H9 (cell line): Measurements from ENCODE around the gene SECISBP2. TPM values are rescaled to one million over a fixed set of nuclear protein-coding genes. Genes with fewer than 3 reads are reported as not detected.

Experiments used
- DNase-seq: peaks from one replicate; pipeline ENCODE4 v3.0.0-alpha.2; 2017
- H2AFZ ChIP-seq: one replicate; pipeline ENCODE4 v1.6.1; 2013; ENCODE audit warnings: mild to moderate bottlenecking, low read length, control low read depth, moderate library complexity
- H2AK5ac ChIP-seq: 2 replicates; pipeline ENCODE4 v1.6.1; 2013; ENCODE audit warnings: low read length, control low read depth, mixed read lengths; ENCODE audit not compliant: insufficient read length
- H2BK120ac ChIP-seq: one replicate; pipeline ENCODE4 v1.6.1; 2013; ENCODE audit warnings: low read depth, mild to moderate bottlenecking, low read length, control low read depth, inconsistent platforms; ENCODE audit not compliant: poor library complexity, severe bottlenecking
- H2BK12ac ChIP-seq: 2 replicates; pipeline ENCODE4 v1.6.1; 2013; ENCODE audit warnings: low read length, control low read depth, mixed read lengths, low read depth; ENCODE audit not compliant: insufficient read length
- H2BK15ac ChIP-seq: 2 replicates; pipeline ENCODE4 v1.6.1; 2013; ENCODE audit warnings: low read depth, low read length, control low read depth
- H2BK20ac ChIP-seq: one replicate; pipeline ENCODE4 v1.6.1; 2013; ENCODE audit warnings: low read depth, mild to moderate bottlenecking, low read length, control low read depth, inconsistent platforms; ENCODE audit not compliant: poor library complexity, severe bottlenecking
- H2BK5ac ChIP-seq: 2 replicates; pipeline ENCODE4 v1.6.1; 2013; ENCODE audit warnings: low read length, control low read depth, mixed read lengths; ENCODE audit not compliant: insufficient read length
- H3K14ac ChIP-seq: 2 replicates; pipeline ENCODE4 v1.6.1; 2013; ENCODE audit warnings: low read length, control low read depth; ENCODE audit not compliant: insufficient read depth
- H3K18ac ChIP-seq: 2 replicates; pipeline ENCODE4 v1.6.1; 2013; ENCODE audit warnings: low read depth, mild to moderate bottlenecking, mixed read lengths, low read length, control low read depth; ENCODE audit not compliant: insufficient read length
- H3K23ac ChIP-seq: 2 replicates; pipeline ENCODE4 v1.6.1; 2013; ENCODE audit warnings: low read length, control low read depth, mixed read lengths, low read depth; ENCODE audit not compliant: insufficient read length
- H3K23me2 ChIP-seq: 2 replicates; pipeline ENCODE4 v1.6.1; 2013; ENCODE audit warnings: low read depth, mild to moderate bottlenecking, mixed read lengths, low read length, control low read depth; ENCODE audit not compliant: insufficient read length, poor library complexity, severe bottlenecking
- H3K27ac ChIP-seq: 2 replicates; pipeline ENCODE4 v1.5.1; 2013; ENCODE audit warnings: low read length, control low read depth, mixed read lengths, low read depth; ENCODE audit not compliant: insufficient read length
- H3K27me3 ChIP-seq: 2 replicates; pipeline ENCODE4 v1.6.1; 2013; ENCODE audit warnings: low read length, control low read depth, inconsistent platforms; ENCODE audit not compliant: insufficient read depth
- H3K4ac ChIP-seq: 2 replicates; pipeline ENCODE4 v1.6.1; 2013; ENCODE audit warnings: low read depth, mild to moderate bottlenecking, control low read depth, inconsistent platforms, low read length, moderate library complexity
- H3K4me1 ChIP-seq: 2 replicates; pipeline ENCODE4 v1.6.1; 2013; ENCODE audit warnings: low read length, control low read depth, inconsistent platforms; ENCODE audit not compliant: insufficient read depth
- H3K4me2 ChIP-seq: 2 replicates; pipeline ENCODE4 v1.6.1; 2013; ENCODE audit warnings: low read length, control low read depth, mixed read lengths; ENCODE audit not compliant: insufficient read length, insufficient read depth
- H3K56ac ChIP-seq: 2 replicates; pipeline ENCODE4 v1.6.1; 2013; ENCODE audit warnings: low read depth, mild to moderate bottlenecking, mixed read lengths, low read length, control low read depth; ENCODE audit not compliant: insufficient read length
- H3K79me1 ChIP-seq: 2 replicates; pipeline ENCODE4 v1.6.1; 2013; ENCODE audit warnings: low read depth, mild to moderate bottlenecking, moderate library complexity, low read length, control low read depth, inconsistent platforms; ENCODE audit not compliant: insufficient read depth, poor library complexity, severe bottlenecking
- H3K79me2 ChIP-seq: 2 replicates; pipeline ENCODE4 v1.6.1; 2013; ENCODE audit warnings: low read length, control low read depth, inconsistent platforms; ENCODE audit not compliant: insufficient read depth
- H3K9ac ChIP-seq: 2 replicates; pipeline ENCODE4 v1.6.1; 2013; ENCODE audit warnings: low read length, control low read depth, mixed read lengths; ENCODE audit not compliant: insufficient read length; ENCODE audit errors: extremely low read depth
- H3K9me3 ChIP-seq: one replicate; pipeline ENCODE4 v1.6.1; 2013; ENCODE audit warnings: low read depth, low read length, inconsistent platforms; ENCODE audit not compliant: control insufficient read depth
- H3T11ph ChIP-seq: one replicate; pipeline ENCODE4 v1.6.1; 2013; ENCODE audit warnings: mild to moderate bottlenecking, low read length, control low read depth, inconsistent platforms
- H4K20me1 ChIP-seq: one replicate; pipeline ENCODE4 v1.6.1; 2013; ENCODE audit not compliant: control insufficient read depth, insufficient read length, insufficient read depth
- H4K5ac ChIP-seq: 2 replicates; pipeline ENCODE4 v1.6.1; 2013; ENCODE audit warnings: low read depth, mild to moderate bottlenecking, mixed read lengths, low read length, control low read depth; ENCODE audit not compliant: insufficient read length
- H4K8ac ChIP-seq: replicated peaks from 2 replicates; pipeline ENCODE4 v1.6.1; 2013; ENCODE audit warnings: low read length, control low read depth, mixed read lengths, low read depth; ENCODE audit not compliant: insufficient read length
- H4K91ac ChIP-seq: 2 replicates; pipeline ENCODE4 v1.6.1; 2013; ENCODE audit warnings: low read depth, mild to moderate bottlenecking, moderate library complexity, mixed read lengths, low read length, control low read depth; ENCODE audit not compliant: insufficient read length
- H3K27ac Mint-ChIP-seq, 3 experiments: 2 replicates in 2 of 3; 3 replicates in 1 of 3; pipeline ENCODE4 v1.8.0; 2020 to 2021; ENCODE audit warnings: mixed read lengths in 3 of 3, mild to moderate bottlenecking in 1 of 3, moderate library complexity in 1 of 3
- H3K27me3 Mint-ChIP-seq: 2 replicates; pipeline ENCODE4 v1.8.0; 2021; ENCODE audit warnings: low read depth, mild to moderate bottlenecking, moderate library complexity, mixed read lengths
- H3K36me3 Mint-ChIP-seq, 3 experiments: 2 replicates in 2 of 3; 3 replicates in 1 of 3; pipeline ENCODE4 v1.8.0; 2020 to 2021; ENCODE audit warnings: low read depth in 3 of 3, mixed read lengths in 3 of 3; ENCODE audit not compliant: insufficient read depth in 1 of 3
- H3K4me1 Mint-ChIP-seq, 2 experiments: 2 replicates each; pipeline ENCODE4 v1.8.0; 2020; ENCODE audit warnings: mixed read lengths in 2 of 2
- H3K4me3 Mint-ChIP-seq, 2 experiments: 2 replicates in 1 of 2; 3 replicates in 1 of 2; pipeline ENCODE4 v1.8.0; 2020 to 2021; ENCODE audit warnings: mild to moderate bottlenecking in 2 of 2, mixed read lengths in 2 of 2, moderate library complexity in 1 of 2
- H3K9me3 Mint-ChIP-seq, 2 experiments: 2 replicates in 1 of 2; 3 replicates in 1 of 2; pipeline ENCODE4 v1.8.0; 2020; ENCODE audit warnings: mild to moderate bottlenecking in 2 of 2, mixed read lengths in 2 of 2, moderate library complexity in 1 of 2
- CTCF ChIP-seq: fragments of 200-600 bp; sonication (generic); conservative IDR thresholded peaks from 3 replicates; pipeline ENCODE4 v1.8.0; 2021; ENCODE audit warnings: antibody characterized with exemption, mild to moderate bottlenecking
- WGBS: extraction: QIAGEN DNeasy Blood & Tissue Kit; methylation state at CpG from one replicate; pipeline ENCODE4 v1.1.7; 2013; ENCODE audit warnings: missing lambda C conversion rate, low lambda C conversion rate, mixed read lengths; ENCODE audit not compliant: insufficient read length; ENCODE audit errors: extremely low coverage; 5-methylcytosine and 5-hydroxymethylcytosine counted together
- total RNA-seq: library from RNA; stranded (reverse); gene quantifications from 2 replicates; pipeline ENCODE4 v1.2.1, GENCODE V29; 2021

The SECISBP2 gene
- total RNA-seq, 1 experiment from 2014 or later = 62.7 TPM

DNA sequence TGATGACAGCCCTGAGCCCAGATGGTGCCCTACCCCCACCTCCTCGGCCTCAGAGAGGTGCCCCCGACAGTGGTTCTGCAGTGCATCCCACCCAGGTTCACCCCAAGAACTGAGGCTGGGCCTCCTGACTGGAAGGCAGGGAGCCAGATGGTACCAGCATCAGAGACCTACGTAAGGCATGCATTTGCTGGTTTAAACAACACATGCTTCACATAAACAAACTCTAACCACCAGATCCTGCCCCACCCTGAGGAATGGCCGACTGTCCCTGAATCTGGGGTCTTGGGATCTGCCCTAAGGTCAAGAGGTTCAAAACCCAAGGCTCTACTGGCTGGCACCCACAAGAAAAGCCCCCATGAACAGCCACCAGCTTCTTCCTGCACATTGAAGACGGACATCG lies 73.3 kb downstream of the SECISBP2 start:
- Histone ChIP-seq H3K9ac (no peak overlapping the region), H2BK5ac (no peak overlapping the region), H3K56ac (no peak overlapping the region), H3K18ac (no peak overlapping the region), H3K9me3 (no peaks in the 10 kb centered on the region), H2AK5ac (no peak overlapping the region), H3K27ac (no peak overlapping the region), H2BK120ac (no peak overlapping the region), H2BK15ac (no peak overlapping the region), H2BK20ac (no peak overlapping the region), H4K20me1 (no peaks in the 10 kb centered on the region), H4K91ac (no peak overlapping the region), H3T11ph (no peak overlapping the region), H3K23me2 (no peaks in the 10 kb centered on the region), H3K79me1 (no peaks in the 10 kb centered on the region), H3K14ac (no peak overlapping the region), H4K8ac (no peak overlapping the region), H3K27me3 (no peaks in the 10 kb centered on the region), H3K79me2 (no peaks in the 10 kb centered on the region), H3K4me1 (no peaks in the 10 kb centered on the region), H4K5ac (no peak overlapping the region), H2BK12ac (no peak overlapping the region), H3K4me2 (no peak overlapping the region), H3K4ac (no peak overlapping the region), H3K23ac (no peak overlapping the region), H2AFZ (no peak overlapping the region)
- no peak for DNase-seq
- Mint-ChIP-seq H3K27ac (no peak overlapping the region), H3K27me3 (no peaks in the 10 kb centered on the region; the same call in 1 of the 2 replicates), H3K4me1 (no peaks in the 10 kb centered on the region), H3K4me3 (no peak overlapping the region), H3K36me3 (peaks cover 38 to 88% (median 78%) of the 10 kb centered on the region in 3 experiments), H3K9me3 (no peaks in the 10 kb centered on the region)
- TF ChIP-seq CTCF = no peak
- WGBS = no CpG with 5 or more reads among the region's 6 CpGs
